Measurements from ENCODE around the gene LRRIQ1. TPM values are rescaled to one million over a fixed set of nuclear protein-coding genes. Genes with fewer than 3 reads are reported as not detected.

Gene LRRIQ1
- total RNA-seq, 2 experiments from 2014 or later, result not detected

DNA sequence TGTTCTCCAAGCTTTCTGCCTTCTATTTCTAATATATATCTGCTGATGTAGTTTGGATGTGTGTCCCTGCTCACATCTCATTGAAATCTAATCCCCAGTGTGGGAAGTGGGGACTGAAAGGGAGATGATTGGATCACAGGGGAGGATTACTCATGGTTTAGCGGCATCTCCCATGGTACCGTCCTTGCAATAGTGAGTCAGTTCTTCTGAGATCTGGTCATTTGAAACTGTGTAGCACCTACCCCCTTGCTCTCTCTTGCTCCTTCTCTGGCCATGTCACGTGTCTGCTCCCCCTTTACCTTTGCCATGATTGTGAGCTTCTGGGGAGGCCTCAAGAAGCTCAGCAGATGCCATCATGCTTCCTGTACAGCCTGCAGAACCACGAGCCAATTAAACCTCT is 217.7 kb downstream of the LRRIQ1 start:
- no peak for DNase-seq (ENCODE audit: low spot score)
- Histone ChIP-seq H3K4me3 (ENCODE audit: low read depth, low read length, poor library complexity, severe bottlenecking) (no peak overlapping the region), H3K27ac (ENCODE audit: low read depth, low read length, poor library complexity, severe bottlenecking) (no peak overlapping the region), H3K79me2 (ENCODE audit: insufficient read depth, low read depth, low read length) (no peaks in the 10 kb centered on the region), H4K20me1 (ENCODE audit: insufficient read depth, low read length) (no peaks in the 10 kb centered on the region), H2AFZ (ENCODE audit: low read length) (no peak overlapping the region), H3K4me1 (ENCODE audit: insufficient read depth, low read length, poor library complexity, severe bottlenecking) (no peaks in the 10 kb centered on the region), H3K9me2 (ENCODE audit: insufficient read depth, low read length) (no peaks in the 10 kb centered on the region), H3K4me2 (ENCODE audit: low read length) (no peak overlapping the region), H3K36me3 (ENCODE audit: insufficient read depth, low read length) (no peaks in the 10 kb centered on the region), H3K9me3 (ENCODE audit: low read length) (no peaks in the 10 kb centered on the region)
- ChIA-PET CTCF (ENCODE audit: unreplicated experiment) (no interaction called here), POLR2A (no interaction called here)
- intact Hi-C loops (cut with micrococcal nuclease; ENCODE audit: unreplicated experiment), result no loop called here
- BruUV-seq (replicated peaks), result no TSS peak
- TF ChIP-seq, protein P1, sequence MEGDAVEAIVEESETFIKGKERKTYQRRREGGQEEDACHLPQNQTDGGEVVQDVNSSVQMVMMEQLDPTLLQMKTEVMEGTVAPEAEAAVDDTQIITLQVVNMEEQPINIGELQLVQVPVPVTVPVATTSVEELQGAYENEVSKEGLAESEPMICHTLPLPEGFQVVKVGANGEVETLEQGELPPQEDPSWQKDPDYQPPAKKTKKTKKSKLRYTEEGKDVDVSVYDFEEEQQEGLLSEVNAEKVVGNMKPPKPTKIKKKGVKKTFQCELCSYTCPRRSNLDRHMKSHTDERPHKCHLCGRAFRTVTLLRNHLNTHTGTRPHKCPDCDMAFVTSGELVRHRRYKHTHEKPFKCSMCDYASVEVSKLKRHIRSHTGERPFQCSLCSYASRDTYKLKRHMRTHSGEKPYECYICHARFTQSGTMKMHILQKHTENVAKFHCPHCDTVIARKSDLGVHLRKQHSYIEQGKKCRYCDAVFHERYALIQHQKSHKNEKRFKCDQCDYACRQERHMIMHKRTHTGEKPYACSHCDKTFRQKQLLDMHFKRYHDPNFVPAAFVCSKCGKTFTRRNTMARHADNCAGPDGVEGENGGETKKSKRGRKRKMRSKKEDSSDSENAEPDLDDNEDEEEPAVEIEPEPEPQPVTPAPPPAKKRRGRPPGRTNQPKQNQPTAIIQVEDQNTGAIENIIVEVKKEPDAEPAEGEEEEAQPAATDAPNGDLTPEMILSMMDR (conservative IDR thresholded peaks at IDR 0.05; ENCODE audit: low read length), result no peak
- TF ChIP-seq EZH2phosphoT487 (IDR thresholded peaks at IDR 0.05; ENCODE audit: borderline replicate concordance, low read depth, low read length), result no peak

DNA sequence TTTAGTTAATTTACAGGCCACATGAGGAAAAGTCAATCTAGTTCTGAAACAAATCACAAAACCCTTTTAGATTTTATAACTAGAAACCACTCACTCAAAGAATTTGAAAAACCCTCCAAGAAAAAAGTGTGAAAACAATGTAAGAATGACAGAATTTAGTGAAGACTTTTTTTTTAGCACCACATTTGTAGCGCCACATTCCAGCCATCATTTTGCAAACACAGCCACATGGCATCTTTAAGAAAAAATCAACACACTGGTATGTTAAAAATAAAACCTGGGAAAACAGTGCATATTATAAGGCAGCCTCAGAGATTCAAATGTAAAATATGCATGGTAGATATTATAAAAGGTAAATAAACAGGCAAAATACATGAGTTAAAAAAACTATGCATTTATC is 221.5 kb downstream of the LRRIQ1 start:
- no peaks in the 10 kb centered on the region for H3K36me3 ChIP-seq (ENCODE audit: insufficient read depth, low read length)
- no peak for DNase-seq (ENCODE audit: low spot score)
- ChIA-PET CTCF (ENCODE audit: unreplicated experiment) (no interaction called here), POLR2A (no interaction called here)
- no TSS peak for BruUV-seq (replicated peaks)
- H3K4me2 ChIP-seq (ENCODE audit: low read length), result no peak overlapping the region
- no peak overlapping the region for H3K27ac ChIP-seq (ENCODE audit: low read depth, low read length, poor library complexity, severe bottlenecking)
- no peaks in the 10 kb centered on the region for H3K9me2 ChIP-seq (ENCODE audit: insufficient read depth, low read length)
- H2AFZ ChIP-seq (ENCODE audit: low read length), result no peak overlapping the region
- no peaks in the 10 kb centered on the region for H3K79me2 ChIP-seq (ENCODE audit: insufficient read depth, low read depth, low read length)
- no peaks in the 10 kb centered on the region for H3K4me1 ChIP-seq (ENCODE audit: insufficient read depth, low read length, poor library complexity, severe bottlenecking)
- H3K9me3 ChIP-seq (ENCODE audit: low read length), result no peaks in the 10 kb centered on the region
- H3K4me3 ChIP-seq (ENCODE audit: low read depth, low read length, poor library complexity, severe bottlenecking), result no peak overlapping the region
- TF ChIP-seq EZH2phosphoT487 (IDR thresholded peaks at IDR 0.05; ENCODE audit: borderline replicate concordance, low read depth, low read length), result no peak
- TF ChIP-seq, protein P1 (conservative IDR thresholded peaks at IDR 0.05; ENCODE audit: low read length), result no peak
- intact Hi-C loops (cut with micrococcal nuclease; ENCODE audit: unreplicated experiment), result no loop called here
- H4K20me1 ChIP-seq (ENCODE audit: insufficient read depth, low read length), result no peaks in the 10 kb centered on the region

GRCh38 chr12:85260447-85260846 is 224.3 kb downstream of the LRRIQ1 start:
- H3K9me2 ChIP-seq (ENCODE audit: insufficient read depth, low read length), result no peaks in the 10 kb centered on the region
- no TSS peak for BruUV-seq (replicated peaks)
- H2AFZ ChIP-seq (ENCODE audit: low read length), result no peak overlapping the region
- H3K79me2 ChIP-seq (ENCODE audit: insufficient read depth, low read depth, low read length), result no peaks in the 10 kb centered on the region
- CTCF ChIA-PET (ENCODE audit: unreplicated experiment), result no interaction called here
- H3K4me1 ChIP-seq (ENCODE audit: insufficient read depth, low read length, poor library complexity, severe bottlenecking), result no peaks in the 10 kb centered on the region
- no peak overlapping the region for H3K27ac ChIP-seq (ENCODE audit: low read depth, low read length, poor library complexity, severe bottlenecking)
- H3K4me3 ChIP-seq (ENCODE audit: low read depth, low read length, poor library complexity, severe bottlenecking), result no peak overlapping the region
- no peak for DNase-seq (ENCODE audit: low spot score)
- no peaks in the 10 kb centered on the region for H3K9me3 ChIP-seq (ENCODE audit: low read length)
- POLR2A ChIA-PET, result interaction anchor here (0.6 to 1.8 kb wide), 2 partner anchors 11 to 21 kb away, joined by 3 to 4 read pairs; no protein-coding TSS in a partner anchor
- H4K20me1 ChIP-seq (ENCODE audit: insufficient read depth, low read length), result no peaks in the 10 kb centered on the region
- H3K36me3 ChIP-seq (ENCODE audit: insufficient read depth, low read length), result no peaks in the 10 kb centered on the region
- TF ChIP-seq, protein P1 (conservative IDR thresholded peaks at IDR 0.05; ENCODE audit: low read length), result no peak
- no peak for TF ChIP-seq EZH2phosphoT487 (IDR thresholded peaks at IDR 0.05; ENCODE audit: borderline replicate concordance, low read depth, low read length)
- H3K4me2 ChIP-seq (ENCODE audit: low read length), result no peak overlapping the region
- intact Hi-C loops (cut with micrococcal nuclease; ENCODE audit: unreplicated experiment), result no loop called here
